GM18861 (cell line): ENCODE results near the gene ZNF860.
"Not testable (repeated sequence)": the region's sequence is repeated elsewhere in the genome, so short reads cannot be mapped to it uniquely, and the experiment has no call there.

Experiments
- ATAC-seq: cut with Tn5 transposase; IDR thresholded peaks from one replicate; pipeline ENCODE4 v1.9.1; 2021; ENCODE audit not compliant: unreplicated experiment

Gene ZNF860

DNA sequence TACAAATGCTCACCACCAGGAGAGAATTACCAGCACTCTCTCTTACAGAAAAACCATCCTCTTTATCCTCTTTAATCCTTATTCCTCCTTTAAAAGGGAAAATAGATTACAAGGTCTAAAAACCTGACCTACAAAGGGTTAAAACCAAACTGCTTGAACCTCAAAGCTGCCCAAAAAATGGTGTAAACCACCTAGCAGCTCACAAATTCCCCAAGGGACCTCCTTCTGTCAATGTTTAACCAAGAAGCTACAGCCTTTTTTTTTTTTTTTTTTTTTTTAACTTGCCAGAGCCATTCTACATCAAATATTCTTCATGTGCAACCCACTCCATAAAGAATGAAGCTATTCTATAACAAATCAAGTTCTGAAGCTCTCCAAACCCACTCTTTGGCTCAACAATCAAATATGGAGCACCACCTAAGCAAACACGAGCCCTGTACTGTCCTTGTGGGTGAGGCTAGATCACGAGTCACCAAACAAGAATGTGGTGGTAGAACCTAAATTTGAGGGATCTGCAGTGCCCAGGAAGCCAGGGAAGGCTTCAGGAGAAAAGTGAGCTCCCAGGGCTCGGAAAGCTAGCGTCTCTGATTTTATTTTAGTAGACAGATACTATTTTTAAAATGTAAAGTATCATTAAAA, 20.6 kb upstream of the ZNF860 start:
- ATAC-seq = peak; percentile 68

DNA sequence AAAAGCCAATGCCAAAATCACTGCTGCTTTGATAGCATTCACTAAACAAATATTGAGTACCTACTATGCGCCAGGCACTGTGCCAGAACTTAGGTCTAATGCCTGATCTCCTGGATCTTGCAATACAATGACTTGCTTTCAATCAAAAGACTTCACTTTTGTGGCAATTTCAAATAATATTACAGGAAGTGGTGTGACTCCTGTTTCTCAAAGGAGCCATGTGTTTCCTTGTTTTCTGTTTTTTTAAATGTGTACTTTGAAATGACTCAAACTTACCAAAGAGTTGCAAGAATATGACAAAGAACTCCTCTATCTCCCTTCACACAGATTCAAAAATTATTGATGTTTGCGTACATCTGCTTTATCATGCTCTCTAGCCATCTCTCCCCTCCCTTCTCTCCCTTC, 18.7 kb upstream of the ZNF860 start:
- no peak for ATAC-seq

DNA sequence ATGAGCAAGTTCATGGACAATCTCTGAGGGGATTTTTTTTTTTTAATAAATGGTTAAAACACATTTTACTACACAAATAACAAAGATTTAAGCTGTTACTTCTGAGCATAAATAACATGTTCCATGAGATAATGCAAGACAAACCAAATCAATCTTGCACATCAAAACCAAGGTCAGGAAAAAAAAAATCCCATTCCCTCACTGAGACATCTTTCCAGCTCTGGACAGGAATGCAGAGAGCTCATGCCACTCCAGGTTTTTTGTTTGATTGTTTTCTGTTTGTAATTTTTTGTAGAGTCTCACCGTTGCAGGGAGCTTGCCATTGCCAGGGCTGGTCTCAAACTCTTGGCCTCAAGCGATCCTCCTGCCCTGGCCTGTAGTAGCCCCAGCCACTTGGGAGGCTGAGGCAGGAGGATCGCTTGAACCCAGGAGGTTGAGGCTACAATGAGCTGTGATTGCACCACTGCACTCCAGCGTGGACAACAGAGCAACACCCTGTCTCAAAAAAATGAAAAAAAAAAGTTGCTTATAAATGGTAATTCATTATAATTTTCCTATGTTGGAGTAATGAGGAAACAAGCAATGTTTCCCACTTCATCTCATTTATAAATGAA, 14.5 kb upstream of the ZNF860 start:
- ATAC-seq = no peak

DNA sequence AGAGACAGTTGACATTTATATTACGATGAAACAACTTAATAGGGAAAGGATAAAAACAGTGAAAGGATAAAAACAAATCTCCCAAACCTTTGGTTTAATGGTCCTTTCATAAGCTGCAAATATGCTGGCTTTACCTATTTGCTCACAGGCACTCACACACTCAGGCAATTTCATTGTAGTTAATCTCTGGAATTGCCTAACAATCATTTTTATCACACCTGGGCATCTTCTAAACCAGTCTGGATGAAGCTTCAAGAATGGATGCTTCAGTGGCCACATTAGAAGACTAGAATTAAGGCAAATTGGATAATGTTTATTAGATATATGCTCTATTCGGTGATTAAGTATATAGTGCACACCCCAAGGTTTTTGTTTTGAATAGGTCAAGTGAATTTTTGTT, 14.0 kb upstream of the ZNF860 start:
- ATAC-seq = no peak

DNA sequence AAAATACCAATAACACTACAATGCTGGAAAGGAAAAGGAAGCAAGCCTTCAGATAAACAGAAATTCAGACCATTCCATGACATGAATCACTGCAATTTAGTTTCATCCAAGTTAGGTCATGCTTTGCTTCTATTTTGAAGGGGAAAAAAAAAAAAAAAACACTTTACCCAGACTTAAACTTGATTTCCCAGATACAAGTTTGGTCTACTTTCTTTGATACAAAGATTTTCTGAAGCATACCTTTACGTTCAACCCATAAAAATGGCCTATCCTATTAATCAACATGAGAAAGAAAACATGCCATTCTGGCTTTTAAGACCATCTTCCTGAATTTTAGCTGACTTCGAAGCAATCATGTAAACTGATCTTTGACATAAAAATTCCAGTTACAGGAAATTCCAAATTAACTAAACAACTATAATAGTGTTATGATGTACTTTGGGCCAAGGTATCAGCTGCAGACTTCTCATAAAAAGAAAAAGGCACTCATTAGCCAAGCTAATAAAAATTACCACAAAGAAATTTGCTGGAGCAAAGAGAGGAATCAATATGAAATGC, 13.1 kb upstream of the ZNF860 start:
- ATAC-seq = no peak

DNA sequence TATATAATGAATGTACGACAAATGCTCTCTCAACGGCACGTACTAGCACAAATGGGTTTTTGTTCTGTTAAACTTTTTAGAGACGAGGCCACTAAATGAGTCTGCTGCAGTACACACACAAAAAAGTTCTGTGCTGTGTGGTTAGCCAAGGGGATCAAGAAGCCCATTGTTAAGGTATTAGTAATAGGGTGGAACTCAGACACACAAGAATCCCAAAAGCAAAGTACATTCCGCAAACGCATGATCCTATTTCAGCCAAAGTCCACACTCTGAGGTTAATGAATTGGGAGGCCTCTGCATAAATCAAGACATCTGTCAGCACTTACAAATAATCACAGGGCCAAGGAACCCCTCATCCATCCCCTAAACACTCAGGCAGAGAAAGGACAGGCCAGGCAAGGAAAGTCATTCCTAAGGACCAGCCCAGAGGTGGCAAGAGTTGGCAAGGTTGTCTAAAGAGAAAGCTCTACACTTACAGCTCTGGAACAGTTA, 12.6 kb upstream of the ZNF860 start:
- ATAC-seq = no peak

DNA sequence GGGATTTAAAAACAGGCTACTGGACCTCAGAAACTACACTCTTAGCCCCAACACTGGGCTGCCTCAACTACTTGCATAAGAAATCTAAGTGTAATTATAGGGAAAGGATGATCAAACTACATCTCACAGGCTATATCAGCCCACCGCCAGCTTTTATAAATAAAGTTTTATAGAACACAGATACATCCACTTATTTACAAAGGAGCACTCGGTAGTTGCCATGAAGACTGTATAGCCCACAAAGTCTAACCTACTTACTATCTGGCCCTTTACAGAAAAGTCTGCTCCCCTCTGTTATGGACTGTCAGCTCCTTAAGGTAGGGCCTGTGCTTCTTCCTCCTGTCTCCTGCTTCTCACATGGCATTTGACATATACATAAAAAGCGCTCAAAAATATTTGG, 9.9 kb upstream of the ZNF860 start:
- no peak for ATAC-seq

DNA sequence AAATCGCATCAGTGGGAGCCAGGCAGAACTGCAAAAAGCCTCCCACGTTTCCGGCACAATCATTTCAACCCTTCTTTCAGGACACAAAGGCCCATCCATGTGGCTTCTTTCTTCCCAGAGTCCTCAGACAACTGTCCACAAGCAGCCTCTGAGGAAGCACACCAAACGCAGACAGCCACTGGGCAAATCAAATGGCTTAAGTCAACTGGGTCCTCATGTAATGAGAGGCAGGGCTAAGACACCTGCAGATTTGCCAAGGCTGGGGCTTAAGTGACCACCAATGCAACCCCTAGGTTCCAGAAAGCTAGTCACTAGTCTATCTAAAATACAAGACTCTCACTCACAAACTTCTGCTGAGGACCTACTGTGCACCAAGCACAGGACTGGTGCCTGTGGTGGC, 8.5 kb upstream of the ZNF860 start:
- no peak for ATAC-seq

DNA sequence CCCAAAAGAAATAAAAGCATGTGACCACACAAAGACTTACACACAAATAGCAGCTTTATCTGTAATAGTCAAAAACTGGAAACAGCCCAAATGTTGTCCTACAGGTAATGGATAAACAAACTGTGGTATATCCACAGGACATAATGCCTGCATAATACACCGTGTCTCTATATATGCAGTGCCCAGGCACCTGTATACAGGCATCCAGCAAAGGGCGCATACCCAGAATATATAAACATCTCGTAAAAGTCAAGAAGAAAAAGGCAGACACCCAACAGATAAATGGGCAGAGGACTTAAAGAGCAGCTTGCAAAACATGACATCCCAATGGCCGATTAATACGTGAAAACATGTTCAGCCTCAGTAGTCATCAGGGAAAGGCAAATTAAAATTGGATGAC, 7.7 kb upstream of the ZNF860 start:
- no peak for ATAC-seq

DNA sequence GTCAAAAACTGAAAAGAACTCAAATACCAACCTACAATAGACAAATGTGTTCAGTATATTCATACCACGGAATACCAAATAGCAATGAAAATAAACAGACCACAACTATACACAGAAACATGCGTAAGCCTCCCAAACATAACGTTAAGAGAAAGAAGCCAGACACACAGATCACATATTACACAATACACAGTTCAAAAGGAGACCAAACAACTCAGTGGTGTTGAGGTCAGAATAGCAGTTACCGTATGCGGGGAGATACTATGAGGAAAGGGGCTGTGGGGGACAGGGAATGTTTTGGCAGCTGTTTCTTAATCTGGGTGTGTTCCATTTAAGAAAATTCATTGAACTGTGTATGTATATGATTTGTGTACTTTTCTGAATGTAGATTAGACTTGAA, 7.1 kb upstream of the ZNF860 start:
- ATAC-seq = no peak

DNA sequence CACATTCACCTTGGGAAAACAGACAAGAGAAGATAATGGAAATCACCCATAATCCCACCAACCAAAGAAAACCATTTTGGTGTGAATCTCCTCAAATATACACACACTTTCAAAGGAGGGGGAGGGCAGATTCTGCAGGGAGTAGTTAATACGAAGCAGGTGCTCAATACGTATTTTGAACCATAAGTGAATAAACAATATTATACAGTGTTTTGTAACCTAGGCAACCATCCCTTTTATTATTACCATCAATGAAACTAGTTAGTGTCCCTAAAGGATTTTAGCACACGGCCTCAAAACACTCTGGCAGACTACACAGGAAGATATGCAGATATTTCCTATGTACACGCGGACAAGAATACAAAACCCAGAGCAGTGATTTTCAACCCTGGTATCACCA, 6.6 kb upstream of the ZNF860 start:
- ATAC-seq = no peak

DNA sequence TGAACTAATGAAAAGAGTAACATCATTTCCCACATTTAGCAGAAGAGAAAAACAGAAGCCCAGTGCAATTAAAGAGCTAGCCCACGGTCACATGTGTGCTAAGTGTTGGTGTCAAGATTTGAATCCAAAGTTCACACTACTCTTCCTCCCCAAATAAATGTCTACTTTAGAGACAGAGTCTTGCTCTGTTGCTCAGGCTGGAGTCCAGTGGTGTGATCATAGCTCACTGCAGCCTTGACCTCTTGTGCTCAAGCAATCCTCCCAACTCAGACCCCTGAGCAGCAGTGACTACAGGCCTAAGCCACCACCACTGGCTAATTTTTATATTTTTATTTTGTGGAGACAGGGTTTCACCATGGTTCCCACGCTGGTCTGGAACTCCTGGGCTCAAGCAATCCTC, 5.2 kb upstream of the ZNF860 start:
- no peak for ATAC-seq

DNA sequence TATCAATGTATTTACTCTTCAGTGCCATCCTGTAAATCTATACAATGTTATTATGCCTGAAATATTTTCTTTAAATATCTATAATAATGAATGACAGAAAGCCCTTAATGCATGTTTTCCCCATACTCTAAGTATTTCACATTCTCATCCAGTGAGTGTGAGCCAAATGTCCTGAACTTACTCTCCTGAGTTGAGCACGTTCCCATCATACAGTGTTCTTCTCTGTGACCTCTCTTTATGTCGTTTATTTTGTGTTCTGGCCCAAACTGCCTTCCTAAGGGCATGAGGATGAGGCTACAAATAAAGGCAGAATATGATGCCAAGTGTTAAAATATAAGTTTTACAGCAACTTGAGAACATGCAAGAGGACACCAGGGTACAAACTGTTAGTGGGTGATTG, 3.8 kb upstream of the ZNF860 start:
- no peak for ATAC-seq

DNA sequence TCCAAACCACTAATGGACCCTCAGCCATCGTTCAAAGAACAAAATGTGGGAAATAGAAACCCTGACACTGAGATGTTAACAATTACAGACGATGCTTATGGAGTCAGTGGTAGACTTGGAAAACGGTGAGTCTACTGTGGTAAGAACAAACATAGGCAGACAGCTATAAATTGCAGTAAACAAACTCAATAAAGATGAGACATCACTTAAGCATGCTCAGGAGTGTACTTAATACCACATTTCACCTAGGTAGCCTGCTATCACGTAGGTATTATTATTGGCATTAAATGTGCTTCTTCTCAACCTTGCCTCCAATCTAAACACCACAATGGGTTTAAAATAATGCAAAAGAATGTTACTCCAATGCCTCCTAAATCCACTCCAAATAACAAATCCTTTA, 3.0 kb upstream of the ZNF860 start:
- no peak for ATAC-seq

DNA sequence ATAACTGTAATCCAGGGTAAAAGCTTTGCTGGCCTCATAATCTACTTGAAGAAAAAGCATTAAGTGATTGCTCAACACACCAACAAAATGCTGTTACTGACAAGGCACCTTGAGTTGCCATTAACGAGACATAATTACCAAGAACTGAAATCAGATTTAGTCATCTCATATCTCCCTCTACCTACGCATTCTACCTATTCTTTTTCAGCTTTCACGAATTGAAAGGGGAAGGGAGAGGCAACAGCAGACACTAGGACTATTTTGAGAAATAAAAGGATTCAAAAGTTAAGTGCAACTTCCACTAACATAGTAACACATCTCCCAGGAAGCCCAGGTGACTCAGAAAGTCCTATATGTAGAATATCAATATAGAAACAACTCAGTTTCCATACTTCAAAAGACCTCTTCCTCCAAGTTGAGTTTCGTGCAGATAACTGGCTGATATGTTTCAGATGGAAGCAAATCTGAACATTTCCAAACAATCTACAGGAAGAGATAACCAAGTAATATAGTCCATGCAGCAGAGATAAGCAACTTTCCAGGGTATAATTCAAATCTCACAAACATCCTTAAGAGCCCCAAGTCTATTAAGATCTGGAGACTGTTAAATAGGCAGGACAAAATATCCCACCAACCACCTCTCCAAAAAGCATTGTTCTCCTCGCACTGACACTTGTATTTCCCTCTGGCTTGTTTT, 2.4 kb upstream of the ZNF860 start:
- ATAC-seq = peak; percentile 36

DNA sequence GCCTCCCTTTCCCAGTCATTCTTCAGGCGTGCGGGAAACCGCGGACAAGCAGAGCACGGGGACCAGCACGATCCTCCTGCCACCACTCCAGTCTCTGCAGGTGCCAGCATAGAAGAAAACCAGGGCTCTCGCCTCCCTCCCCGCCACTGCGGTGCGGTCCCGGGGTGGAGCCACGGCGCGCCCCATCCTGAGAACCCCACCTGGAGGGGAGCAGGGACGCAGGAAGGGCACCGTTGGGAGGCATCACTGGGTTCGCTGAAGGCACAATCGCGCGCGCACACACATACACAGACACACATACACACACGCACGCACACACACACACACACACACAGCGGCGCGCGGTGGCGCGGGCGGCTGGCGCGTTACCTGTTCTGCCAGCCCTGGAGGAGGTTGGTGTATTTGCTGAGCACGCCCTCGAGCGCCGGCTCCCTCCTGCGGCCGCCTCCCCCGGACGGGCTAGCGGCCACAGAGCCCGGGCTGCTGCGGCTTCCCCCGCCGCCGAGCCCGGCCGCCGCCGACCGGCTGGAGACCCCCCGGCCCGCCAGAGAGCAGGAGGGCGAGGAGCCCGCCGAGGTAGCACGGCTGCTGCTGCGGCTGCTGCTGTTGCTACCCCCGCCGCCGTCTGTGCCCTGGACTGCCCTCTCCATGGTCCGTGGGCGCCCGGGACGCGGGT, 882 bp upstream of the ZNF860 start:
- ATAC-seq = no peak

DNA sequence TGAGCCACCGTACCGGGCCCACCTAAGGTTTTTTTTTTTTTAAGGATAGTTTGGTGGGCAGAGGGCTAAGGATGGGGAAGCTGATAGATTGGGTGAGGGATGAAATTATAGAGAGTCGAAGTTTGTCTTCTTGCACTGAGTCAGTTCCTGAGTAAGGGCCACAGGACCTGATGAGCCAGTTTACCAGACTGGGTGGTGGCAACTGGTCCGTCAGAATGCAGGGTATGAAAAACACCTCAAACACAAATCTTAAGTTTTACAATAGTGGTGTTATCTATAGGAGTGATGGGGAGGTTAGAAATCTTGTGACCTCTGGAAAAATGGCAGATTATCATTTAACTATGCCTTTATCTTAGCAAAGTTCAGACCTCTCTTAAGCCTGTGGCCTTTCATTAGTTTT, 2.8 kb downstream of the ZNF860 start:
- ATAC-seq = no peak

DNA sequence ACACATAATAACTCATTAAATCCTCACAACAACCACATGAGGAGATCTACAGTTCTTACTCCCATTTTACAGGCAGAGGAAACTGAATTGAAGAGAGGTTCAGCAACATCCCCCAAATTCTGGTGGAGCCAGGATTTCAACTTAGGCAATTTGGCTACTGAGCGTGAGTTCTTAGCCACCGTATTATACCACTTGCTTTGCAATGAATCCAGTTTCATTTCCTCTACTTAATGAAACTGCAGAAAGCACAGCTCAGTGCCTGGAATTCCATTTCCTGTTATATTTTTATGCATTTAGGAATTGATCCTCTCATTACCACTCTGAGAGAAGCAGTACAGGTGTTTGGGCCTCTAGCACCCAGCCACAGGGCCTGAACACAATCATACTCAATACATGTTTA, 4.3 kb downstream of the ZNF860 start:
- no peak for ATAC-seq

DNA sequence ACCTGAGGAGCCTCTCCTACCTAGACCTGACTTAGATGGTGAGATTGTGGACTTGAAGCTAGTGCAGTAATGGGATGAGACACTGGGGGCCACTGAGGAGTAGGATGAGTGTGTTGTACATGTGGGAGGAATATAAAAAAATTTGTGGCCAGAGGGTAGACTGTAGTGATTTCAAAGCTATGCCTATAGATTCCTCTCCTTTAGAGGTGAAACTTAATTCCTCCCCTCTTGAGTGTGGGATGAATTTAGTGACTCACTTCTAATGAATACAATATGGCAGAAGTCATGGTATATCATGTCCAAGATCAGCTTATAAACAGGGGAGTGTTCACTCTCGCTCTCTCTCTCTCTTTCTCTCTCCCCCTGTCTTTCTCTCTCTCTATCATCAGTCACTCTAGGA, 6.7 kb downstream of the ZNF860 start:
- ATAC-seq = no peak

DNA sequence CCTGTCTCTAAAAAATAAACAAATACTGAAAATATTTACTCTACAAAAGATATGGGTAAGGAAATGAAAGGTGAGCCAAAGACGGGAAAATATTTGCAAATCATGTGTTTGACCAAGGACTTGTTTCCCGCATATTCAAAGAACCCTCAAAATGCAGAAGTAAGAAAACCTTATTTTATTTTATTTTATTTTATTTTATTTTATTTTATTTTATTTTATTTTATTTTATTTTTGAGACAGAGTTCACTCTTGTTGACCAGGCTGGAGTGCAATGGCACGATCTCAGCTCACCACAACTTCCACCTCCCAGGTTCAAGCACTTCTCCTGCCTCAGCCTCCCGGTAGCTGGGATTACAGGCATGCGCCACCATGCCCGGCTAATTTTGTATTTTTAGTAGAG, 11.4 kb downstream of the ZNF860 start:
- not testable (repeated sequence) for ATAC-seq

DNA sequence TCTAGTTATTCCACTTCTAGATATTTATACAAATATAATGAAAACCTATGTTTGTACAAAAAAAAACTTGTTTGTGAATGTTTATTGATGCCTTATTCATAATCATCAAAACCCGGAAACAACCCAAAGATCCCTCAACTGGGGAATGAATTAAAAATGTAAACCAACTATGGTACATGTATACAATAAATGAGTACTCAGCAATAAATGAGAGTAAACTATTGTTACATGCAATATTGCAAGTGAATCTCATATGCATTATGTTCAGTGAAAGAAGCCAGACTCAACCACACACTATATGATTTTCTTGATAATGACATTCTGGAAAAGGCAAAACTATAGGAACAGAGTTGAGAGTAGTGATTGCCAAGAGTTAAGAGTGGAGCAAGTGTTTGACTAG, 12.3 kb downstream of the ZNF860 start:
- ATAC-seq = no peak

DNA sequence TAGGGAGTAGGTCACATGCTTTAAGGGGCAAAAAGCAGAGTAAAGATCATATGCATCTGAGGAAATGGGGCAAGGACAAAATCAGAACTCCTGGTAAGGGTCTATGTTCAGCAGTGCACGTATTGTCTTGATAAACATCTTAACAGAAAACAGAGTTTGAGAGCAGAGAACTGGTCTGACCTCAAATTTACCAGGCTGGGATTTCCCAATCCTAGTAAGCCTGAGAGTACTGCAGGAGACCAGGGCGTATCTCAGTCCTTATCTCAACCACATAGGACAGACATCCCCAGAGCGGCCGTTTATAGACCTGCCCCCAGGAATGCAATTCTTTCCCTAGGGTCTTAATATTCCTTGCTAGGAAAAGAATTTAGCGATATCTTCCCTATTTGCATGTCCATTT, 13.5 kb downstream of the ZNF860 start:
- not testable (repeated sequence) for ATAC-seq
